ENCODE measurements around the gene SERPINI1. TPM values are rescaled to one million over a fixed set of nuclear protein-coding genes. Genes with fewer than 3 reads are reported as not detected.

The SERPINI1 gene
- total RNA-seq, 1 experiment from 2014 or later = 6.0 TPM

- Histone ChIP-seq H3K4me1 (ENCODE audit: insufficient read depth, low read length) (no peaks in the 10 kb centered on the region; the same call in 1 of the 2 replicates), H4K91ac (ENCODE audit: insufficient read length, low read depth, low read length) (no peak overlapping the region), H3K23ac (ENCODE audit: insufficient read length, low read depth, low read length) (no peak overlapping the region), H3K14ac (ENCODE audit: insufficient read depth, low read length) (no peak overlapping the region), H4K8ac (replicated peaks; ENCODE audit: insufficient read length, low read depth, low read length) (no peak overlapping the region), H3K18ac (ENCODE audit: insufficient read length, low read depth, low read length) (no peak overlapping the region), H3K27me3 (ENCODE audit: insufficient read depth, low read length) (no peaks in the 10 kb centered on the region), H3K9ac (ENCODE audit: extremely low read depth, insufficient read length, low read length) (no peak overlapping the region), H2AK5ac (ENCODE audit: insufficient read length, low read length) (no peak overlapping the region), H2BK12ac (ENCODE audit: insufficient read length, low read depth, low read length) (no peak overlapping the region), H3K79me2 (ENCODE audit: insufficient read depth, low read length) (no peaks in the 10 kb centered on the region), H3K4me2 (ENCODE audit: insufficient read depth, insufficient read length, low read length) (no peak overlapping the region), H3K4ac (ENCODE audit: low read depth, low read length) (no peak overlapping the region), H3T11ph (ENCODE audit: low read length) (no peak overlapping the region), H2BK15ac (ENCODE audit: low read depth, low read length) (no peak overlapping the region), H4K20me1 (ENCODE audit: control insufficient read depth, insufficient read depth, insufficient read length) (no peaks in the 10 kb centered on the region), H3K23me2 (ENCODE audit: insufficient read length, low read depth, low read length, poor library complexity, severe bottlenecking) (no peaks in the 10 kb centered on the region), H3K9me3 (ENCODE audit: control insufficient read depth, low read depth, low read length) (no peaks in the 10 kb centered on the region), H2BK120ac (ENCODE audit: low read depth, low read length, poor library complexity, severe bottlenecking) (no peak overlapping the region), H3K27ac (ENCODE audit: insufficient read length, low read depth, low read length) (no peak overlapping the region), H4K5ac (ENCODE audit: insufficient read length, low read depth, low read length) (no peak overlapping the region), H2AFZ (ENCODE audit: low read length) (no peak overlapping the region), H3K79me1 (ENCODE audit: insufficient read depth, low read depth, low read length, poor library complexity, severe bottlenecking) (no peaks in the 10 kb centered on the region), H2BK5ac (ENCODE audit: insufficient read length, low read length) (no peak overlapping the region), H2BK20ac (ENCODE audit: low read depth, low read length, poor library complexity, severe bottlenecking) (no peak overlapping the region), H3K56ac (ENCODE audit: insufficient read length, low read depth, low read length) (no peak overlapping the region)
- H3K4me3 Mint-ChIP-seq = no peak overlapping the region
- no peak for TF ChIP-seq CTCF (conservative IDR thresholded peaks at IDR 0.05)
- no CpG with 5 or more reads among the region's 1 CpG for WGBS (ENCODE audit: extremely low coverage, insufficient read length, low lambda C conversion rate)
- H3K9me3 Mint-ChIP-seq = no peaks in the 10 kb centered on the region
- H3K27me3 Mint-ChIP-seq (ENCODE audit: low read depth) = no peaks in the 10 kb centered on the region
- H3K36me3 Mint-ChIP-seq (ENCODE audit: insufficient read depth in 1 of 3, low read depth in 3 of 3) = no peaks in the 10 kb centered on the region
- no peak overlapping the region for H3K27ac Mint-ChIP-seq
- peaks cover 11 to 14% of the 10 kb centered on the region in 2 experiments for H3K4me1 Mint-ChIP-seq
- no peak for DNase-seq
Observed at GRCh38 chr3:167855306-167855705, 119.8 kb downstream of the SERPINI1 start.

Data from H9 (cell line).